ENCODE results near the gene THRAP3.
A peak's percentile ranks its signal among the peaks of the same experiment; 100 is the strongest.

The THRAP3 gene

DNA sequence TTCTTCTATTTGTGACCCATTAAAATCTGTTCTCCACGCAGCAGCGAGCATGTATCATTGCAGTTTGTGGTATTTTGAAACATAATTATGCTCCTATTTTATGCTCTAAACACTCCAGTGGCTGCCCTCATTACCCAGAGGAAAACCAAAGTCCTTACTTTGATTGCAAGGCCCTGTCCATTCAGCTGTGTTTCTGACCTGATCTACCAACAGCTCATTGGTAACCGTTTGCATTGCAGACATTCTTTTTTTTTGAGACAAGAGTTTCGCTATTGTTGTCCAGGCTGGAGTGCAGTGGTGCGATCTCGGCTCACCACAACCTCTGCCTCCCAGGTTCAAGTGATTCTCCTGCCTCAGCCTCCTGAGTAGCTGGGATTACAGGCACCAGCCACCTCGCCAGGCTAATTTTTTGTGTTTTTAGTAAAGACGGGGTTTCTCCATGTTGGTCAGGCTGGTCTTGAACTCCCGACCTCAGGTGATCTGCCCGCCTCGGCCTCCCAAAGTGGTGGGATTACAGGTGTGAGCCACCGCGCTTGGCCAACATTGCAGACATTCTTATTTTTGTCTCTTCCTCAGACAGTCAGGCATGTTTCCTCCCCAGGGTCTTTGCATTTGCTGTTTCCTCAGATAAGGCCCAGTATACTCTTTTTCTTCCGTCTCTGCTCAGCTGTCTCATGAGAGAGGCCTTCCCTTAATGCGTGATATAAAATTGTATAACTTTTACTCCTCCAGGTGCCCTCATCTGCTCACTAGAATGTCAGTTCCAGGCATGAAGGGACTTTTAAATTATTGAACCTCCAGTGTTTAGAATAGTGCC, 32.5 kb downstream of the THRAP3 start:
- TF ChIP-seq, protein P1, sequence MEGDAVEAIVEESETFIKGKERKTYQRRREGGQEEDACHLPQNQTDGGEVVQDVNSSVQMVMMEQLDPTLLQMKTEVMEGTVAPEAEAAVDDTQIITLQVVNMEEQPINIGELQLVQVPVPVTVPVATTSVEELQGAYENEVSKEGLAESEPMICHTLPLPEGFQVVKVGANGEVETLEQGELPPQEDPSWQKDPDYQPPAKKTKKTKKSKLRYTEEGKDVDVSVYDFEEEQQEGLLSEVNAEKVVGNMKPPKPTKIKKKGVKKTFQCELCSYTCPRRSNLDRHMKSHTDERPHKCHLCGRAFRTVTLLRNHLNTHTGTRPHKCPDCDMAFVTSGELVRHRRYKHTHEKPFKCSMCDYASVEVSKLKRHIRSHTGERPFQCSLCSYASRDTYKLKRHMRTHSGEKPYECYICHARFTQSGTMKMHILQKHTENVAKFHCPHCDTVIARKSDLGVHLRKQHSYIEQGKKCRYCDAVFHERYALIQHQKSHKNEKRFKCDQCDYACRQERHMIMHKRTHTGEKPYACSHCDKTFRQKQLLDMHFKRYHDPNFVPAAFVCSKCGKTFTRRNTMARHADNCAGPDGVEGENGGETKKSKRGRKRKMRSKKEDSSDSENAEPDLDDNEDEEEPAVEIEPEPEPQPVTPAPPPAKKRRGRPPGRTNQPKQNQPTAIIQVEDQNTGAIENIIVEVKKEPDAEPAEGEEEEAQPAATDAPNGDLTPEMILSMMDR (IDR thresholded peaks at IDR 0.05) = no peak
- no peak for TF ChIP-seq ZFX (IDR thresholded peaks at IDR 0.05; ENCODE audit: borderline replicate concordance)
- H3K27ac ChIP-seq = peak overlapping the region; percentile 98

DNA sequence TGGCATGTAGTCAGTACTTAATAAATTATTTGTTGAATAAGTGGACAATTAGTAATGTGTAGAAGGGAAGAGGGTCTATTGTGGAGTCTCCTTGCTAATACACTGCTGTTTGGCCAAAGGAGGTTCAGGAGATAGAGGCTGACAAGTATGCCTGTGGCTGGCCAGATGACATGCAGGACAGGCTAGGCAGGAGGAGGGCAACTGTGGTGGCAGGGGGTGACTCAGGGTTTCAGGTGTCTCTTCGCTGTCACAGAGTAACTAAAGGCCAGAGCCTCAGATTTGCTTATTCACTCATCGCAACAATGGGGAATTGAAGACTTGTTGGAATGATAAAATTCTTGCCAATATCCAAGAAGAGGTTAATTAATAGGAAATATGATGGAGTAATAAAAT, 33.1 kb downstream of the THRAP3 start:
- peak overlapping the region; percentile 98 for H3K27ac ChIP-seq
- TF ChIP-seq, protein P1 (IDR thresholded peaks at IDR 0.05) = no peak
- TF ChIP-seq ZFX (IDR thresholded peaks at IDR 0.05; ENCODE audit: borderline replicate concordance) = no peak

DNA sequence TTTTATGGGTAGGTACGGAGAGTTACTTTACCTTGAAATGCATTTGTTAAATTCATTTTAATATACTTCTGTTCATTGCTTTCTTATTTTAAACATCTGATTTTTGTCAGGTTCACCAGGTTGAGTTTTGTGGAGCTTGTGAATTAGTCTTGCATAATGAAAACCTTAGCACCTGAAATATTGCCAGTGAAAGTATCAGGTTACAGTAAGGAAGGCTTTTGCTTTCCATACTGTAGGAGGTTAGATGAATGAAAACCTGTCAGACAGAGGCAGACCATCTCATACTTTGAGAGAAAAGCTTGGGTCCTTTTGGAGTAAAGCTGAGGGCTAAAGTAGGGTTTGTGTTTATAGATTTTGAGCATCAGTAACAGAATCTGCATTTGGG, 34.7 kb downstream of the THRAP3 start:
- TF ChIP-seq, protein P1 (IDR thresholded peaks at IDR 0.05) = no peak
- no peak for TF ChIP-seq ZFX (IDR thresholded peaks at IDR 0.05; ENCODE audit: borderline replicate concordance)
- H3K27ac ChIP-seq = peak overlapping the region; percentile 98

DNA sequence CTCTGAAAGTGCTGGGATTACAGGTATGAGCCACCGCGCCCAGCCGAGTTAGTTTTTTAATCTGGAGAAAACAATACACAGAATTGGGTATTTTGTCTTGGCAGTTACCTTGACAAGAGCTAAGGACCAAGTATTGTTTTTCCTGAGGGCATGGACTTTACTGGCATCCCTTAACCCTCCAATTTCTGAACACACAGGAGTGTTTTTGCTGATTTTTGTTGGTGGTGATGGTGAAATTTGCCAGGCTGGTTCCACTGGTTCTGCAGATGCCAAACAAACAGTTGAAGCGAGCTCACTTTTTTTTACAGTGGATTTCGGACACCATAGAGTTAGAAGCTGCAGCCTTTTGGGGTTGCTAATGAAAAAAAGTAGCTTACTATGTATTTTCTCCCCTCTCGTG, 44.7 kb downstream of the THRAP3 start:
- peak overlapping the region; percentile 98 for H3K27ac ChIP-seq
- no peak for TF ChIP-seq ZFX (IDR thresholded peaks at IDR 0.05; ENCODE audit: borderline replicate concordance)
- TF ChIP-seq, protein P1 (IDR thresholded peaks at IDR 0.05) = no peak

DNA sequence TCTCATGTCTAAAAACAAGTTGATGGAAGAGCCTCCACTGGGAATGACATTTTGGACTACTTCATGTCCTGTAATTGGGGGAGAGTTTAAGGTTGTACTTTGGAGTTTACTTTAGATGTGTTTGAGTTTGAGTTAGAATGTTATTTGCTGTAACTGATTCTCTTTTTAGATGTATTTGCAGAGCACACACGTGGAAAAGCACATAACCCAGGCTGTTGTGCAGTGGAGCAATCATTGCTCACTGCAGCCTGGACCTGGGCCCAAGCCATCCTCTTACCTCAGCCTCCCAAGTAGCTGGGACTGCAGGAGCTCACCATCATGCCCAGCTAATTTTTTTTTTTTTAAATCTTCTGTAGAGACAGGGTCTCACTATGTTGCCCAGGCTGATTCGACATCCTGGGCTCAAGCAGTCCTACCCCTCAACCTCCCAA, 45.2 kb downstream of the THRAP3 start:
- no peak for TF ChIP-seq ZFX (IDR thresholded peaks at IDR 0.05; ENCODE audit: borderline replicate concordance)
- TF ChIP-seq, protein P1 (IDR thresholded peaks at IDR 0.05) = no peak
- peak overlapping the region; percentile 98 for H3K27ac ChIP-seq

DNA sequence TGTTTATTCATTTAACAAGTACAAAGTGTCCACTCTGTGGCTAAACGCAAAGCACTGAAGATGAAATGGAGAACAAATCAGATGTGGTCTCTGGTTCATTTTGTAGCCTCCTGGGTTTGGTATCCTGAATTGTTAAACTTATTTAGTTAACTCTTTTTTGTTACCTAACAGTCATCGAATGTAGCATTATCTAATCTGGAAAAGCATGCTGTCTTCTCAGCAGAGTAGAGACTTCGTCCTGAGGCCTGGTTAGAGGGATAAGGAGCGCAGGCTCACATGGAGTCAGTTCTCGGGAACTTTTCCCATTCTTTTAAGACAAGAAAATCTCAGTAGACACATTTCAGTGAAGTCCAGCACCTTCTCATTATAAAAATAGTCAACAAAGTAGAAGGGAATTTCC, 48.8 kb downstream of the THRAP3 start:
- H3K27ac ChIP-seq = peak overlapping the region; percentile 98
- TF ChIP-seq, protein P1 (IDR thresholded peaks at IDR 0.05) = no peak
- no peak for TF ChIP-seq ZFX (IDR thresholded peaks at IDR 0.05; ENCODE audit: borderline replicate concordance)

DNA sequence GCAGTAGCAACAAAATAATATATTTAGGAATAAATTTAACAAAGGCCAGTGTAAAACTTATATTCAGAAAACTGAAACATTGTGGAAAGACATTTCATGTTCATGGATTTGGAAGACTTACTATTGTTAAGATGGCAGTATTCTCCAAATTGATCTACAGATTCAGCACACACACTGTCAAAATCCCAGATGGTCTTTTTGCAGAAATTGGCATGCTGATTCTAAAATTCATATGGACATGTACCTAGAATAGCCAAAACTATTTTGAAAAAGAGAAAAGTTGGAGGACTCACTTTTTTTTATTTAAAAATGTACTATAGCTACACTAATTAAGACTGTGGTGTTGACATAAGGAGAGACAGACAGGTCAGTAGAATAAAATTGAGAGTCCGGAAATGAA, 50.0 kb downstream of the THRAP3 start:
- 0 out of 2 replicates have a peak overlapping the region, but pooled peaks have one; percentile 98 for H3K27ac ChIP-seq
- TF ChIP-seq ZFX (IDR thresholded peaks at IDR 0.05; ENCODE audit: borderline replicate concordance) = no peak
- TF ChIP-seq, protein P1 (IDR thresholded peaks at IDR 0.05) = no peak

Measured in 22Rv1 (cell line).